ENCODE results near the gene SLC34A1.

Gene SLC34A1

DNA sequence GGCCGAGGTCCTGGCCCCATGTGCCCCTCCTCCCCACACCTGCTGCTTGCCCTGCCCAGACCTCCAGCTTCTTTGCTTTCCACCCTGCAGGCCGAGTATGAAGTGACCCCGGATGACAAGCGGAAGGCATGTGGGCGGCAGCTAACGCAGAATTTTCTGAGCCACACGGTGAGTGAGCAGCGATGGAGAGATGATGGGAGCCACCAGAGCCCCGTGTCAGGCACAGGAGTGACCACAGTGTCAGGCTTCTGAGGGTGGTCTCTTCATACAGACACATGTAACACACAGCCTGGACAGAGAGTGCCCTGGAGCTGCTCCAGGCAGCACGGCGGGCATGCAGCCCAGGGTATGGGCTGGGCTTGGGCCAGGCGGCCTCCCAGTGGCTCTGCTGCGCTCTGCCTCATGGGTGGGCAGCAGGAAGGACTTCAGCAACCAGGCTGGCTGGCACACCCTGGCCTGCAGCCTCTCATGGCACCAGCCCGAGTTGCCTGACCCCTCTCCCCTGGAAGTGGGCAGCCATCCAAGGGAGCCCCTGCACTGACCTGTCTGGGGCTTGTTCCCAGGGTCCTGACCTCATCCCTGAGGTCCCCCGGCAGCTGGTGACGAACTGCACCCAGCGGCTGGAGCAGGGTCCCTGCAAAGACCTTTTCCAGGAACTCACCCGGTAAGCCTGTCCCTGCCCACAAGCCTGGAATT, 48.1 kb downstream of the SLC34A1 start:
- DNase-seq (ENCODE audit: low read depth) = no peak

DNA sequence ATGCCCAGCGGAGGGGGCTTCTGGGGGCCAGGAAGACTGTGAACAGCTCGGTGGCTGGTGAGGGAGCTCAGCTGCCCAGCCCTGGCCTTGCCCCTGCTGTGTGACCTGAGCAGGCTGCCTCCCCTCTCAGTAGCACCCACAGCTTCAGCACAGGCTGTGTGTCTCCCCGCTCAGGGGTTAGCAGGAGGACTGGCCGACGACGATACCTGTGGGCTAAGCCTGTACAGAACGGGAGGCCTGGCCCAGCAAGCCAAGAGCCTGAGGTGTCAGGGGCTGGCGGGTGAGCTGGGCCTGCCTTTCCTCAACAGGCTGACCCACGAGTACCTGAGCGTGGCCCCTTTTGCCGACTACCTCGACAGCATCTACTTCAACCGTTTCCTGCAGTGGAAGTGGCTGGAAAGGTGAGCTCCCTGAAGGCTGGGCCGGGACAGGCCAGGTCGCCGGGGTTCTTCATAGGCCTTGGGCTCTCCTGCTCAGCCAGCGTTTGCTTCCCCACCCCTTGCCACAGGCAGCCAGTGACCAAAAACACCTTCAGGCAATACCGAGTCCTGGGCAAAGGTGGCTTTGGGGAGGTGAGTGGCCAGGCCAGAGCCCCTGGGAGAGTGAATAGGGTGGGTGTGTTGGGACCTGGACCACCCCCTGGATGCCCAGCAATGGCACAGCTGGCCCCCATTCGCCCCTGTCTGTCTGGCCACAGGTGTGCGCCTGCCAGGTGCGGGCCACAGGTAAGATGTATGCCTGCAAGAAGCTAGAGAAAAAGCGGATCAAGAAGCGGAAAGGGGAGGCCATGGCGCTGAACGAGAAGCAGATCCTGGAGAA, 48.8 kb downstream of the SLC34A1 start:
- no peak for DNase-seq (ENCODE audit: low read depth)

- DNase-seq (ENCODE audit: low read depth) = no peak
Observed at GRCh38 chr5:177433658-177434217, 49.5 kb downstream of the SLC34A1 start.

GRCh38 chr5:177434437-177434836, 50.2 kb downstream of the SLC34A1 start:
- DNase-seq (ENCODE audit: low read depth) = no peak

DNA sequence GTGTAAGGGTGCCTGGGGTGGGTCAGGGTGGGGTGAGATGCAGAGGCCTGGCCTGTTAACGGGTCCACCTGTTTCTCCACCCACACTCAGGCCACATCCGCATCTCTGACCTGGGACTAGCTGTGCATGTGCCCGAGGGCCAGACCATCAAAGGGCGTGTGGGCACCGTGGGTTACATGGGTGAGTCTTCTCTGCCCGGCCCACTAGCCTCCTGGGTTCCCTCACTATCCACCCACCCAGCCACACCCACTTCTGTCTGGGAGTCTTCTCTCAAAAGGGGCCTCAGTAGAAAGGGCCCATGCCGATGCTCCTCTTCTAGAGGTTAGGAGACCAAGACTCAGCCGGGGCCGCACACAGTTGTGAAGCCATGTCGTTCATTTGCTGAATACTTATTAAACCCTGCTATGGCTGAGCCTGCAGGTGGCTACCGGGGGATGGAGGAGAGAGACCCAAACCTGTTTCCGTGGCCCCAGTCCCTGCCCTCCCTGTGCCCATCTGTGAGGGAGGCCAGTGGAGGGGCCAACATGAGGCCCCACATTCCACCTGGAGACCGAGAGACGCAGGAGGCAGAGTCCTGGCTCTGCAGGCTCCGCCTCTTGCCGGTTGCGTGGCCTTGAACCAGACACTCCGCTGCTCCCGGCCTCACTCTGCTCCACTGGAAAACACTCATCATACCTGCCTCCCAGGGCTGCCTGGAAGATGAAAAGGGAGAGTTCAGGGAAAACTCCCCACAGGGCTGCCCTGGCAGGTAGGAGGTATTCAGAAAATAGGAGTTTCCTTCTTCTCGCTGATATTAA, 50.9 kb downstream of the SLC34A1 start:
- no peak for DNase-seq (ENCODE audit: low read depth)

DNA sequence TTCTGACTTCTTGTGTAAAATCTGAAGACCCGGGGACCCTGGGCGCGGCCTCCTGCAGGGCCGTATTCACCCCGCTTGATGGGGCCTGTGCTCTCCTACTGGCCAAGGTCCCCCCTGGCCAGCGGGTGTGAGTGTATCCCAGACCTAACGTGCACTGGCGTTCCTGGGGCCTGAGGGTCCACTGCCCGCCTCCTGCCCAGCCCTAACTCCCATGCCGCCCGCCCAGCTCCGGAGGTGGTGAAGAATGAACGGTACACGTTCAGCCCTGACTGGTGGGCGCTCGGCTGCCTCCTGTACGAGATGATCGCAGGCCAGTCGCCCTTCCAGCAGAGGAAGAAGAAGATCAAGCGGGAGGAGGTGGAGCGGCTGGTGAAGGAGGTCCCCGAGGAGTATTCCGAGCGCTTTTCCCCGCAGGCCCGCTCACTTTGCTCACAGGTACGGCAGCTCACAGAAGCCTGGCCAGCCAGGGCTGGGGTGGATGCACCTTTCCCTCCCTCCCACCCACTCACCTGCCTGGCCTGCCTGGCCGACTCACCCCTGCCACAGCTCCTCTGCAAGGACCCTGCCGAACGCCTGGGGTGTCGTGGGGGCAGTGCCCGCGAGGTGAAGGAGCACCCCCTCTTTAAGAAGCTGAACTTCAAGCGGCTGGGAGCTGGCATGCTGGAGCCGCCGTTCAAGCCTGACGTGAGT, 51.8 kb downstream of the SLC34A1 start:
- DNase-seq (ENCODE audit: low read depth) = no peak

DNA sequence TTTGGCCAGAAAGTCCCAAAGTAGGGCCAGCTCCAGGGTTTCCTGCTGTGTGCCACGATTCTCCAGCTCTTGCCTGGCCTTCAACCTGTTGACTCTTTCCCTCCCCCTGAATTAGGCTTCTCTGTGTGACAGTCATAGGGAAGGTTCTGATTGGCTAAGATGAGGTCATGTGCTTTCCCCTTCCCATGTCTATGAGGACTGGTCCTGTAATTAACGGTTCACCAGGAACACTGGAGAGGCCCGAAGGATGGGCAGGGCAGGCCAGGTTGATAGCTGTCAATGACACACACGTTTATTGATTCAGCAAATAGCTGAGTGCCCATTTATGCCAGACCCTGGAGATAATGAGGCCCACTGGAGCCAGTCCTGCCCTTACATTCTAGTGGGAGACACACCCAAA, 53.4 kb downstream of the SLC34A1 start:
- DNase-seq (ENCODE audit: low read depth) = no peak

GRCh38 chr5:177438468-177438867, 54.2 kb downstream of the SLC34A1 start:
- no peak for DNase-seq (ENCODE audit: low read depth)

DNA sequence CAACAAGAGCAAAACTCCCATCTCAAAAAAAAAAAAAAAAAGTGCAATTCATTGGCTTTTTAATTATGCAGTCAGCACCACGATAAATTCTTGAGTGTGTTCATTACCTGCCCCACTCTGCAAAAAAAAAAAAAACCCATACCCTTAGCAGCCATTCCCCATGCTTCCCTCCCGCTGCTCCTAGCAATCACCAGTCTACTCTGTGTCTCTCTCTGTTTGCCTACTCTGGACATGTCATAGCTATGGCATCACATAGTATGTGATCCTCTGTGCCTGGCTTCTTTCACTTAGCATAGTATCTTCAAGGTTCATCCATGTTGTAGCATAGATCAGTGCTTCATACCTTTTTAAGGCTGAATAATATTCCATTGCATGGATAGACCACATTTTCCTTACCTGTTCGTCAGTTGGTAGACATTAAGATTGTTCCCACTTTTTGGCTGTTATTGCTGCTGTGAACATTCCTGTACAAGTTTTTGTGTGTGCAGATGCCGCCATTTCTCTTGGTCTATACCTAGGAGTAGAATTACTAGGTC, 55.4 kb downstream of the SLC34A1 start:
- no peak for DNase-seq (ENCODE audit: low read depth)

GRCh38 chr5:177440211-177440989, 56.2 kb downstream of the SLC34A1 start:
- DNase-seq (ENCODE audit: low read depth) = no peak

GRCh38 chr5:177440990-177441780, 57.0 kb downstream of the SLC34A1 start:
- no peak for DNase-seq (ENCODE audit: low read depth)

DNA sequence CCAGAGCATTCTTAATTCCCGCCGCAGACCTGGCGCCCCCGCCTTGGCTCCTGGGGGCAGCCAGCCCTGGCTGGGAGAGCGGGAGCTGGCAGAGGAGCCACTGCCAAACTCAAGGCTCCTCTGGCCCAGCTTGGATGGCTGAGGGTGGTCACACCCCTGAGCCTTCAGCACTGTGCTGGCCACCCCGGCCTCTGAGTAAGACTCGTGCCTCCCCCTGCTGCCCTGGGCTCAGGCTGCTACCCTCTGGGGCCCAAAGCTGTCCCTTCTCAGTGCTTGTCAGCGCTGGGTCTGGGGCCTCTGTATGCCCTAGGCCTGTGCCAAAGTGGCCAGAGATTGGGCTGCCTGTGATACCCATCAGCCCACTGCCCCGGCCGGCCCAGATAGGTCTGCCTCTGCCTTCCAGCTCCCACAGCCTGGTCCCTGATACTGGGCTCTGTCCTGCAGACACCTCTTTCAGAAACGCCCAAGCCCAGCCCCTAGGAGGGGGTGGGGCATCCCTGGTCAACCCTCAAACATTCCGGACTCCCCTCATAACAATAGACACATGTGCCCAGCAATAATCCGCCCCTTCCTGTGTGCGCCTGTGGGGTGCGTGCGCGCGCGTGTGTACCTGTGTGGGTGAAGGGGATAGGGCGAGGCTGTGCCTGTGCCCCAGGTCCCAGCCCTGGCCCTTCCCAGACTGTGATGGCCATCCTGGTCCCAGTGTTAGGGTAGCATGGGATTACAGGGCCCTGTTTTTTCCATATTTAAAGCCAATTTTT, 58.0 kb downstream of the SLC34A1 start:
- DNase-seq (ENCODE audit: low read depth) = no peak

- DNase-seq (ENCODE audit: low read depth) = no peak
Observed at GRCh38 chr5:177443144-177443983, 59.1 kb downstream of the SLC34A1 start.

DNA sequence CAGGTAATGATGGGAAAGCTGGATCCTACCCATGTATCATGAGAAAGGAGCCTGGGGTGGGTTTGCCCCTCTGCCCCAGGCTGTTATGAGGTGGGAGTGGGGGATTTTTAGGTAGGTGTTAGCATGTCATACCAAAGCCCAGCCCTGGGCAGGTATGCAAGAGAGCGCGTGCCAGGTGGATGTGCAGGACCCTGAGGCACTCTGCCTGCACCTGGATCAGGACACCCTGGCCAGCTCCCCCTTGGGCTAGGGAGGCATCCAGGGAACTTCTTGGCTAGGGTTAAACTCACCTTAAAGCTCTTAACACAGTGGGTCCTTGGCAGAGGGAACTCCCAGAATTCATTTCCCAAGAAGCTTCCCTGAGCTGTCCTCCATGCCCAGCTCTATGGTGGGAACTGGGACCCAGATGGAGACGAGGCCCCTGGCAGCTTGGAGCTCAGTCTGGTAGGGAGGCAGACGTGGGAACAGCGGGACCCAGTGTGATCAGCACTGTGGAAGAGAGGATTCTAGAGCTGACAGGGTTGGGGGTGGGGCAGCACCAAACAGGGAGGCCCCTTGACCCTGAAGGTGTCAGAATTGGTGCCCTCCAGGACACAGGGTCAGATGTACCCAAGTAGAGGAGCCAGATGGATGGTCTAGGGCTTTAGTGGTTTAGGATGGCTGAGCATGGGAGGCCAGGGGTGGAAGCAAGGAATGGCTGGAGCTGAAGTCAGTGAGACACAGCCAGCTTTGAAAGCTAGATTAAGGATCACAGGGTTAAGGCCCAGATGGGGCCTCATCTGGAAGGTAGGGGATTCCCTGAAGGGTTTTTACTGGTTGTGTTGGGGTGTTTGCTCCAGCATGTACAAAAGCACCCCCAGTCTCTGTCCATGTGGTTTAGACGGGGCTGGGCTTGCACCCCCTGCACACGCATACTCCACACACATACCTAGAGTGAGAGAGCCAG, 60.1 kb downstream of the SLC34A1 start:
- DNase-seq (ENCODE audit: low read depth) = no peak

DNA sequence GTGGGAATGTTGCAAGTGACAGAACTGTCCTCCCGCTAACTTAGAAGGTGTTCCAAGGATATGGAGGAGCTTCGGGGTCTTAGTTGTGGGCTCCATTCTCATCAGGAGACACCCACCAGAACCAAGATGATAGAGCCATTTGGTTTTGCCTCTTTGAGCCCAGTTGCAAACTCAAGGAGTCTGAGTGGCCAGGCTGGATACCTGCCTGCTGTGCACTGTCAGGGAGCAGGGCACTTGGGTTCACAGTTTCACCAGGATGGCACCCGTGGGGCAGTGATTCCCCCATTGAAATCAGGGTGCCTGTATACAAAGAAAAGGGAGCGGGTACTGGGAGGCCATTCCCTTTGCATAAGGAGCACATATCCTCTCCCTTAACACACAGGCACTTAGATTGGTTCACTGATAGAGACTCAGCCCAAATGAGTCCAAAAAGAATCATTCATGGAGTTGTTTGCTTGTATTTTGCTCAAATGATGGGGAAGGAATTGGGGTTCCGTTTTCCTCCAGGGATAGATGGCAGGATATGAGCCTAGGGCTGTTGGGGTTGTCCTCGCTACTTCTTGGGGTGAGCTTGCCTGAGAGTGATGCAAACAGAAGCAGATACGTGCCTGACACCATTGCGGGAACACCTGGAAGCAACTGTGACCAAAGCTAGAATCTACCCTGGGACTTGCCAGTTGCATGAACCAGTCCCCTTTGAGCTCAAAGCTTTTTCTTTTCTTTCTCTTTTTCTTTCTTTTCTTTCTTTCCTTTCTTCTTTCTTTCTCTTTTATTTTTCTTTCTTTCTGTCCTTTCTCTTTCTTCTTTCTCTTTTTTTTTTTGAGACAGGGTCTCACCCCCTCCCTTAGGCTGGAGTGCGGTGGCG, 61.0 kb downstream of the SLC34A1 start:
- no peak for DNase-seq (ENCODE audit: low read depth)

DNA sequence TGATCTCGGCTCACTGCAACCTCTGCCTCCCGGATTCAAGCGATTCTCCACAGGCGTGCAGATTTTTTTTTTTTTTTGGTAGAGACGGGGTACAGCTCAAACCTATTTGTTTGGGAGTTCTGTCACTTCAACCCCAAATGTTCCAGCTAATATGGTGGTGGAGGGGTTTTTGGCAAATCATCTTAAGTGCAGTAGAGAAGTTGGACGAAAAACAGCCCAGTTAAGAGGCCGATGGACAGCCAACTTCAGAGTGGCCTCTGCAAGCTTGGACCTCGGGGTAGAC, 61.6 kb downstream of the SLC34A1 start:
- DNase-seq (ENCODE audit: low read depth) = no peak

All from GM04504 (cell line).